ENCODE measurements around the gene SLC22A31.

Gene SLC22A31

DNA sequence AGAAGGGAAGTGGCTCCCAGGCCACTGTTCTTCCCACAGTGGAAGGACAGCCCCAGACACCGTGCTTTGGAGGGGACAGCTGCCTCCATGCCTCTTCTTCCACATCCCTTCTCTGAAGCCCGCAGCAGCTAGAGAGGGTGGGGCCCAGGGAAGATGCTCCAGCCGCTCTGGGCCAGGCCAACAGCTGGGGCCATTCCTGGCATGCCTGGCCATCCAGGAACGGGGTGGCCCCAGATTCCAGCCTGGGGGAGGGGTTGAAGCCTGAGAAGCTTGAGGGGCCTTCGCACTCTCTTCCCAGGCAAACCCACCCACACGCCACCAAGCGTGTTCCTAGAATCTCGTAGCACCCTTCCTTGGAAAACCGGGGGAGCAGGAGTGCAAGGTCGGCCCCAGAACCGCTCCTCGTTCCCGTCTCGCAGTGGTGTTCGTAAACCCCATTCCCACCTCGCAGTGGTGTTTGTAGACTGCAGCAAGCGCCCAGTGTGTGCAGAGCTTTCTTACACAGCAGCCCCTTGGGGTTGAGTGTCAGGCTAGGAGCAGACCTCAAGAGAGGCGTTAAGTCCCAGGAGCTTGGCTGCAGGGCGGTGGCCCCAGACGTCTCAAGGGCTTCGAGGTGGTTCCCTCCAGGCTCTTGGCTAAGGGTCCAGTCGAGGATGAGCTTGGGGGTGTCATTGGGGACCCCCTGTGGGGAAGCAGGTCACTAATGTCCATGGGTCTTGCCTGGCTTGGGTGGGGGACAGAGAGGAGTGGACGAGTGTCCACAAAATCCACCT is 26.1 kb downstream of the SLC22A31 start:
- Histone ChIP-seq H3K4me1 (ENCODE audit: control insufficient read depth, low read depth, low read length) (peaks cover 7% of the 10 kb centered on the region), H3K9ac (ENCODE audit: low read length) (no peak overlapping the region), H3K27me3 (ENCODE audit: control insufficient read depth, insufficient read depth, low read length) (peaks cover 26% of the 10 kb centered on the region), H3K36me3 (ENCODE audit: control insufficient read depth, low read depth, low read length) (no peaks in the 10 kb centered on the region), H3K9me3 (ENCODE audit: control insufficient read depth, low read depth, low read length) (no peaks in the 10 kb centered on the region), H3K4me3 (ENCODE audit: low read length) (no peak overlapping the region), H3K27ac (ENCODE audit: low read length) (no peak overlapping the region)

DNA sequence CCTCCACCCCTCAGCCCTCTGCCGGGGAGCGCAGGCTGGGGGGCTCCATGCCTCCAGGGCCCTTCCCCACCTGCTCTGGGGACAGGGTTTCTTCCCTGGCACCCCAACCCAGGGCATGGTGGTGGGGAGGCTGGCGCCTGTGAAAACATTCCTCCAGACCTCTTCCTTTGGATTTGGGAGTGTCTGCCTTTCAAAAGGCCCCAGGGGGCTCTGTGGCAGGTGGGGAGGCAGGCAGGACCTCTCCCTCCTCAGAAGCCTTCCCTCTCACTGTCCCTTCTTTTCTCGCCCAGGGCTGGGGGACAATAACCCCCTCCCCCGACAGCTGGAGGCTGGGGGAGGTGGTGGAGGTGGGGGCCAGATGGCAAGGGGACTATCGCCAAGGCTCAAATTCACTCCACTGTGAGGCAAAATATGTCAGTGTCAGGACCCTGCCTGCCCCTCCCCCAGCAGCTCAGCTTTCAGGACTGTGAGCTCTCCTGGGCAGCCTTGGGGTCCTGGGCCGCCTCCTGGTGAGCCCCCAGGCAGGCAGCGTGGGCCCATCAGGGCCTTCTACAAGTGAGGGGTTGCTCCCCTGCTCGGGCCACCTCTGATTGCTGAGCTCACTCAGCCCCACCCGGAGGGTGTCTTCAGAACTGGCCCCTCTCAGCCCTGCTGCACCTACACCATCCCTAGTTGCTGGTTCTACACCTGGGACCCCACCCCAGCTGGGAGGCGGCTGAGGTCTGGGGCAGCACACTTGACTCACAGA is 27.0 kb downstream of the SLC22A31 start:
- Histone ChIP-seq H3K27me3 (ENCODE audit: control insufficient read depth, insufficient read depth, low read length) (peaks cover 26% of the 10 kb centered on the region), H3K27ac (ENCODE audit: low read length) (no peak overlapping the region), H3K36me3 (ENCODE audit: control insufficient read depth, low read depth, low read length) (no peaks in the 10 kb centered on the region), H3K4me1 (ENCODE audit: control insufficient read depth, low read depth, low read length) (peaks cover 7% of the 10 kb centered on the region), H3K9ac (ENCODE audit: low read length) (no peak overlapping the region), H3K4me3 (ENCODE audit: low read length) (no peak overlapping the region), H3K9me3 (ENCODE audit: control insufficient read depth, low read depth, low read length) (no peaks in the 10 kb centered on the region)

DNA sequence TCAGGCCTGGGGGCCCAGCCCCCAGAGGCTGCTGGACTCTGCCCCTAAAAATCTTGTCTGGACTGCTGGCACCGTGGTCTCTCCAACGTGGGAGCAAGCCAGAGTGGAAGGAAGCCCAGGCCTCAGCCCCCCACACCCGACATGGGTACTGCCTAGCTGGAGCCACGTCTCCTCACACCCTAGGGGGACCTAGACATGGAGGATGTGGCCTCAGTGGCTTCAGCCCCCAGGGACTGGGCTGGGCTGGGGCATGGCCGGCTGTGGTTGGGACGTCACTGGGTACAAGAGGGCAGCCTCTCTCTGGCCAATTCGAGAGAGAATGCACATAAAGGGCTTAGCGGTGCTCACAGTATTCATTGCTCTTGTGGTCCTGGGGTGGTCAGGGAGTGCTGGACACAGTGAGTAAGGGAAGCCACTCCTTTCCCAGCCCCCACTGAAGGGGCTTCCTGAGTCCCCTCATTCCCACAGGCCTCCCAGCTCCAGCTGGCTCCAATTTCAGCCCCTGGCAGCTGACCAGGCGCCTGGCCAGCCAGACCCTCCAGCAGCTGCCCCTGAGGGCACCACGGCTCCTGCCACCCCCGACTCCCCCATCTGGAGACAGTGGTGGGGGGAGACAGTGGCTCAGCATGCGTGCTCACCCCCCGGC is 27.7 kb downstream of the SLC22A31 start:
- Histone ChIP-seq H3K9me3 (ENCODE audit: control insufficient read depth, low read depth, low read length) (no peaks in the 10 kb centered on the region), H3K9ac (ENCODE audit: low read length) (no peak overlapping the region), H3K27ac (ENCODE audit: low read length) (no peak overlapping the region), H3K4me3 (ENCODE audit: low read length) (no peak overlapping the region), H3K4me1 (ENCODE audit: control insufficient read depth, low read depth, low read length) (peaks cover 7% of the 10 kb centered on the region), H3K36me3 (ENCODE audit: control insufficient read depth, low read depth, low read length) (no peaks in the 10 kb centered on the region), H3K27me3 (ENCODE audit: control insufficient read depth, insufficient read depth, low read length) (peaks cover 26% of the 10 kb centered on the region)

DNA sequence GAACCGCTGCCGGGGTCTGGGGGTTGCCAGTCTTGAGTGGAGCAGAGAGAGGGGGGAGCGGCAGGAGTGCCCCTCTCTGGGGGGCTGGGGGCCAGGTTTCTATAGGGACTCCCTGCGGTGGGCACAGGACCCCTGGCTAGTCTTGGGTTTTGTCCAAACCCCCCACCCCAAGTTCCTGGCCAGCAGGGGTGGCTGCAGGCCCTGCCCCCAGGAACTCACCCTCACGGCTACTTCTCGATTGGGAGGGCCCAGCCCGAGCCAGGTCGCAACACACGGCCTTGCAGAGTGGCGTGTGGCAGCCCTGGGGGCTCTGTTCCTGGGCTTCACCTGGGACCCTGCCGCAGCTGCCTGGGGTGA is 28.2 kb downstream of the SLC22A31 start:
- Histone ChIP-seq H3K27ac (ENCODE audit: low read length) (no peak overlapping the region), H3K9ac (ENCODE audit: low read length) (no peak overlapping the region), H3K4me3 (ENCODE audit: low read length) (no peak overlapping the region), H3K27me3 (ENCODE audit: control insufficient read depth, insufficient read depth, low read length) (peaks cover 26% of the 10 kb centered on the region), H3K4me1 (ENCODE audit: control insufficient read depth, low read depth, low read length) (peaks cover 8% of the 10 kb centered on the region), H3K9me3 (ENCODE audit: control insufficient read depth, low read depth, low read length) (no peaks in the 10 kb centered on the region), H3K36me3 (ENCODE audit: control insufficient read depth, low read depth, low read length) (no peaks in the 10 kb centered on the region)

DNA sequence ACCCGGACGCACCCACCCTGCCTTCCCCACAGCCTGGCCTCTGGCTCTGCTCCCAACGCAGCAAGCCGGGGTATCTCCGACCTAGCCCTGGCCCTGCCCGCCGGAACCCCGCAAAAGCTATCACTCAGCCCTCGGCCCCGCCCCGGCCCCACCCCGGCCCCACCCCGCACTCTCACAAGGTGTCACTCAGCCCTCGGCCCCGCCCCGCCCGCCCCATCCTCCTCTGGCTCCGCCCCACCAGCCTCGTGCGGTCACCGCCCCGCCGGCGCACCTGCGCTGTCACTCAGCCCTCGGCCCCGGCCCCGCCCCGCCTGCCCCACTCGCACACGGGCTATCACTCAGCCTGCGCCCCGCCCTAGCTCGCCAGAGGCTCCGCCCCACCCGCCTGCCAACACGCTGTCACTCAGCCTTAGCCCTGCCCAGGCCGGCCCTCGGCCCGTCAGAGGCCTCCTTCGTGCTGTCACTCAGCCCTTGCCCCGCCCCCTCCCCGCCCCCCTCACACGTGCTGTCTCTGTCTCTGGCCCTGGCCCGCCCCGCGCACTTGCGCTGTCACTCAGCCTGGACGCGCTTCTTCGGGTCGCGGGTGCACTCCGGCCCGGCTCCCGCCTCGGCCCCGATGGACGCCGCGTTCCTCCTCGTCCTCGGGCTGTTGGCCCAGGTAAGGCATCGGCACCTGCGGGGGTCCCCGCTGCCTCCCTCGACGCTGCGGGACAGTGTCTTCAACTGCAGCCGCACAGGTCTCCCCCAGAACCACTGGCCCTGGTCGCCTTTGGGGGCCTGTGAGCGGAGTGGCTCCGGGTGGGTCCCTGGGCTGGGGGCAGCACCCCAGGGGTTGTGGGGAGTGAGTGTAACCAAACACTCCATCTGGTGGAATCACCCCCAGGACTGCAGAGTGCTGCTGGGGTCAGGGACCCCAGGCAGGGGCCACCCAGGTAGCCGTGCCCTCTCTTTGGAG is 28.8 kb downstream of the SLC22A31 start, which contains the start of gene CDH15:
Gene CDH15, plus strand, starts transcription at position 533 of the 955 bp plus-strand sequence. Its CDS starts 84 bp downstream, at position 617.
- Histone ChIP-seq H3K36me3 (ENCODE audit: control insufficient read depth, low read depth, low read length) (no peaks in the 10 kb centered on the region), H3K9me3 (ENCODE audit: control insufficient read depth, low read depth, low read length) (no peaks in the 10 kb centered on the region), H3K4me3 (ENCODE audit: low read length) (peak within 1 kb of the TSS; percentile 51), H3K4me1 (ENCODE audit: control insufficient read depth, low read depth, low read length) (peaks cover 11% of the 10 kb centered on the region), H3K9ac (ENCODE audit: low read length) (no peak within 1 kb of the TSS), H3K27ac (ENCODE audit: low read length) (no peak within 1 kb of the TSS), H3K27me3 (ENCODE audit: control insufficient read depth, insufficient read depth, low read length) (peaks cover 26% of the 10 kb centered on the region)

DNA sequence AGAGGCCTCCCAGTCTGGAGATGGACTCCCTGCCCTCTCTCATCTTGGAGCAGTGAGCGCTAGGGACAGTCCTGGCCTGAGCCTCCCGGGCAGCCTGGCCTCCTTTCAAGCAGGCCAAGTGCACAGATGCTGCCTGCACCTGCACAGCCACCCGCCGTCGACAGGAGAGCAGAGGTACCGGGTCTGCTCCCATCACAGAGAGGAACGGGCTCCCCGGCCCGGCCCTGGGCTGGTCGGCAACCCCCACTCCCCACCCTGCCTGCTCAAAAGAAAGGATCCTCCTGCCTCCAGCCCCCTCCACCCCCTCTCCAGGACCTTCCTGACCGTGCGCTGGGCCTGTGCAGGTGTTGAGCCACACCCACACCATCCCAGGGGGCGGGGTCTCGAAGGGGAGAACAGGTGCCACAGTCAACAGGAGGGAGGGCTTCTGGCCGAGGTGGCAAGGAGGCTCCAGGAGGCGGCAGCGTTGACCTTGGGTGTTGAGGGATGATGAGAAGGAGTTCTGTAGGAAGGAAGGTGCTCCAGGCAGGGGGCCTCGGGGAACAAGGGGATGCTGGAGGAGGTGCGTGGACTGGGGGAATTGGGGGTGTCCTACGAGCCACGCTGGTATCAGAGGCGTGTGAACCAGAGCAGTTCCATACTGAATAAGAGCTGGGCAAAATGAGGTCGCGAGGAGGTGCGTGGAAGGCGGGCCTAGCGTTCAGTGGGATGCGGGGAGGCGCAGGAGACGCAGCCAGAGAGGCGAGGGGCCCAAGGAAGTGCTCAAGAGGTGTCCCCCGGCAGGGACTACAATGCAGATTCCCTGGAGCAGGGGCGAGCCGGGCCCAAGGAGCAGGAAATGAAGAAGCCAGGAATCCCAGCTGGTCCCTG is 29.8 kb downstream of the SLC22A31 start:
- peaks cover 11% of the 10 kb centered on the region for H3K4me1 ChIP-seq (ENCODE audit: control insufficient read depth, low read depth, low read length)
- H3K36me3 ChIP-seq (ENCODE audit: control insufficient read depth, low read depth, low read length): no peaks in the 10 kb centered on the region
- H3K9ac ChIP-seq (ENCODE audit: low read length): no peak overlapping the region
- no peaks in the 10 kb centered on the region for H3K9me3 ChIP-seq (ENCODE audit: control insufficient read depth, low read depth, low read length)
- no peak overlapping the region for H3K27ac ChIP-seq (ENCODE audit: low read length)
- H3K27me3 ChIP-seq (ENCODE audit: control insufficient read depth, insufficient read depth, low read length): peaks cover 26% of the 10 kb centered on the region
- H3K4me3 ChIP-seq (ENCODE audit: low read length): peak overlapping the region; percentile 51

DNA sequence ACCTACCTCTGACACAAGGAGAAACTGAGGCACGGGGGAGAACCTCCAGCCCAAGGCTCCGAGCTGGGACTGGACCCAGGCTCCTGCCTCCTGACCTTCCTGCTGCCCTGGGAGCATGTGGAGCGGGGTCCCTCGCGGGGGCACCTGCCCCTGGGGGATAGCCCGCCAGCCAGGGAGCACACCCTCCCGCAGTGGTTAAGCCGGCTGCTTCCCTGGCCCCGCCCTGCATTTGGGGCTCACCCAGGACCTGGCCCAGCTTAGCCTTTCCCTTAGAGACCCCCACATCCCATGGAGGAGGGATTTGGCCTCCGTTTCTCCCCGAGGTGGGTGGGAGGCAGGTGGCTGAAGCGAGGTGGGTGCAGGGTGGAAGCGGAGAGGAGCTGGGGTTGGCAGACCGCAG is 30.6 kb downstream of the SLC22A31 start:
- H3K27ac ChIP-seq (ENCODE audit: low read length): no peak overlapping the region
- H3K36me3 ChIP-seq (ENCODE audit: control insufficient read depth, low read depth, low read length): no peaks in the 10 kb centered on the region
- H3K9ac ChIP-seq (ENCODE audit: low read length): no peak overlapping the region
- H3K4me1 ChIP-seq (ENCODE audit: control insufficient read depth, low read depth, low read length): peaks cover 11% of the 10 kb centered on the region
- no peaks in the 10 kb centered on the region for H3K9me3 ChIP-seq (ENCODE audit: control insufficient read depth, low read depth, low read length)
- peaks cover 26% of the 10 kb centered on the region for H3K27me3 ChIP-seq (ENCODE audit: control insufficient read depth, insufficient read depth, low read length)
- no peak overlapping the region for H3K4me3 ChIP-seq (ENCODE audit: low read length)

DNA sequence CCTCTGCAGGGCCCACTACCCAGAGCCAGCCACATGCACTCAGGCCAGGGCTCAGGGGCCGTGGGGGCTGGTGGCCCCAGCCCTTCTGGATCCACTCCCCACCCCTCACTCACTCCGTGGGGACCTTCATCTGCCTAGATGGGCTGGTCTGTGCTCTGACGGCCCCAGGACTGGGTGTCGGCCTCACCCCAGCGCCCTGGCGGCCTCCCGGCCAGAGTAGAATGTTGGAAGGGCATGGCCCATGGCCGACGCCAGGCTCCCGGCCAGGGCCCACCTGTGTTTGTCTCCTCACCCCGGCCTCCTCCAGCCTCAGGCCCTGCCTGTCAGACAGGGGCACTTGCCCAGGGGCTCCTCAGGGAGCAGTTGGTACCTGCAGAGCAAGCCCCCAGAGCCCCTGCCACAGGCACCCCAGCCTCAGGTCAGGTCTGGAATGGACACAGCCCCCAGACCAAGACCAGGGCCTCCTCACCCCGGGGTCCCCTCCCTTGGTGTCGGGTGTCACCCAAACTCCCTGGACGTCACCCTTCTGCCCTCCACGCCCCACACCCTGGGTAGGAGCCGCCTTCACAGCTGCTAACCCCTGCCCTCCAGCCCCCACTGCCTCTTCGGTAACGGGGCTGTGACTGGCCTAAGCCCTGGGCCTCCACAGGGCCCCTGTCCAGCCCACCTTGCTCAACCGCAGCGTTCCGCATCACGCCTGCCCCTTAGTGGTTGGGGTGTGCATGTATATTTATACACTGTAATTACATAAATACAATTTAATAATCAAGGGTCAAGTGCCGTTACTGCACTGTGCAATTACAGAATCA is 31.8 kb downstream of the SLC22A31 start:
- no peaks in the 10 kb centered on the region for H3K9me3 ChIP-seq (ENCODE audit: control insufficient read depth, low read depth, low read length)
- H3K27ac ChIP-seq (ENCODE audit: low read length): no peak overlapping the region
- H3K36me3 ChIP-seq (ENCODE audit: control insufficient read depth, low read depth, low read length): no peaks in the 10 kb centered on the region
- no peak overlapping the region for H3K9ac ChIP-seq (ENCODE audit: low read length)
- peaks cover 26% of the 10 kb centered on the region for H3K27me3 ChIP-seq (ENCODE audit: control insufficient read depth, insufficient read depth, low read length)
- H3K4me3 ChIP-seq (ENCODE audit: low read length): no peak overlapping the region
- peaks cover 11% of the 10 kb centered on the region for H3K4me1 ChIP-seq (ENCODE audit: control insufficient read depth, low read depth, low read length)

DNA sequence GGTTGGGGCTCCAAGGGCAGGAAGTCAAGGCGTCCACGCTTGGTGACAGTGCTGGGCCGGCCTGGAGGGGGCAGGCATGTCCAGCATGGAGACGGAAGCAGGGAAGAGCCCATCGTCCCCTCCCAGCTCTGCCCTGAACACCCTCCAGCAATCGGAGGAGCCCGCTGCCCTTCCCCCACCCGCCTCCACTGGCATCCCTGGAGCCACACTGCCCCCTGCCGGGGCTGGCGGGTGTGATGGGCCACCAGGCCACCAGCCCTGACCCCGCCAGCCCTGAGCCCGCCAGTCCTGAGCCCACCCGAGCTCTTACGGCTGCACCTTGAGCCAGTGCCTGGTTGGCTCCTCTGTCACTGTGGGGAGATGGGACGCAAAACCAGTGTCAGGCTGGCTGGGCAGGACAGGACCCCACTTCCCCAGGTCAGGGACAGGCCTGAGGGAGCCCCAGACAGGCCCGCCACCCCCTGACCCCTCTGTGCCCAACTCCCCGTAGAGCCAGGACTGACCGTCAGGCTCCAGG is 32.9 kb downstream of the SLC22A31 start:
- Histone ChIP-seq H3K27ac (ENCODE audit: low read length) (no peak overlapping the region), H3K27me3 (ENCODE audit: control insufficient read depth, insufficient read depth, low read length) (peaks cover 22% of the 10 kb centered on the region), H3K36me3 (ENCODE audit: control insufficient read depth, low read depth, low read length) (no peaks in the 10 kb centered on the region), H3K4me1 (ENCODE audit: control insufficient read depth, low read depth, low read length) (peaks cover 4% of the 10 kb centered on the region), H3K9ac (ENCODE audit: low read length) (no peak overlapping the region), H3K9me3 (ENCODE audit: control insufficient read depth, low read depth, low read length) (no peaks in the 10 kb centered on the region), H3K4me3 (ENCODE audit: low read length) (no peak overlapping the region)
